ENCODE results near the gene CD69.

- TF ChIP-seq CTCF (IDR thresholded peaks at IDR 0.05) (no peak), EP300 (IDR thresholded peaks at IDR 0.05) (no peak), POLR2A (IDR thresholded peaks at IDR 0.05) (no peak)
These were observed 53.3 kb downstream of the CD69 start for GRCh38 chr12:9707356-9707755.
